ENCODE results near the gene COG4.
A peak's percentile ranks its signal among the peaks of the same experiment; 100 is the strongest.
"Not testable (repeated sequence)": the region's sequence is repeated elsewhere in the genome, so short reads cannot be mapped to it uniquely, and the experiment has no call there.

The COG4 gene

GRCh38 chr16:70523076-70523742 lies at the start of gene COG4:
Gene COG4, minus strand, starts transcription at chr16:70523554. Its CDS starts 11 bp downstream, at chr16:70523543.
- peak; percentile 55 for DNase-seq (ENCODE audit: low read depth, low spot score)

- no peak for DNase-seq (ENCODE audit: low read depth, low spot score)
Measured at GRCh38 chr16:70572926-70573270, 49.5 kb upstream of the COG4 start.

DNA sequence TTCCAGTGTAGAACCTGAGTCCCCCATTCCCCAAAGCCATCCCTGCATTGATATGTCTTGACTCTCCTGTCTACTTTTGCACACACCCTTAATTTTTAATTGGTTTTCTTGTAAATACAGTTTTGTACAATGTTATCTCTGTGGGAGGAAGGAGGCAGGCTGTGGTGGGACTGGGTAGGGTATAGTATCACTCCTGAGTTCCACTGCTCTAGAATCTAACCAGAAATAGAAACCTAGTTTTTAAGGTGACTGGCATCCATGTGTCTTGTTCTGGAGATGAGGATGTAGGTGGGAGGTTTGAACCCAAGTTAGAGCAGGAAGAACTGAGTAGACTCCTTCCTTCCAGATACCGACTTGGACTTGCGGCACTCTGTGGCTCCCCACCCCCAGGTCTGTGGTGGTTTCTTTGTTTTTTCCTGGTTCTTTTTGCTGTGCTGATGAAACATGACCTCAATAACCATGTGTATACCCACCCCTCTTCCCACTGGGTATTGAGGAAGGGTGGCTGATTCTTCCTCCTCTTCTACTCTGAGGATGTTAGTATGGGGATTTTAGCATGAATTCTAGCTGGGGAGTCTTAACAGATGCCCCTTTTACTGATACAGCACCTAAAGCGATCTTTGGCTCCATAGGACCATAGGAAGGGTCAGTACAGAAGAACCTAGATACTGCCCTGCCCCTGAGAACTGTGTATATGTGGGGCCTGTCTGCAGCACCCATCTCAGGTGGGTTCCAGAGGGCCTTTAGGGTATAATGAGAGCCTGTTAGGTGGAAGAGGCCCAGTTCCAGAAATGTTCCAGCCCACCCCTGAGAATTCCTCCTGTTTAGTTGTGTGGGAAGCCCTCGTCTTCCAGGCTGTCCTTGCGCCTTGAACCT lies 48.9 kb upstream of the COG4 start:
- no peak for DNase-seq (ENCODE audit: low read depth, low spot score)

GRCh38 chr16:70571623-70572022 lies 48.3 kb upstream of the COG4 start:
- DNase-seq (ENCODE audit: low read depth, low spot score): no peak

DNA sequence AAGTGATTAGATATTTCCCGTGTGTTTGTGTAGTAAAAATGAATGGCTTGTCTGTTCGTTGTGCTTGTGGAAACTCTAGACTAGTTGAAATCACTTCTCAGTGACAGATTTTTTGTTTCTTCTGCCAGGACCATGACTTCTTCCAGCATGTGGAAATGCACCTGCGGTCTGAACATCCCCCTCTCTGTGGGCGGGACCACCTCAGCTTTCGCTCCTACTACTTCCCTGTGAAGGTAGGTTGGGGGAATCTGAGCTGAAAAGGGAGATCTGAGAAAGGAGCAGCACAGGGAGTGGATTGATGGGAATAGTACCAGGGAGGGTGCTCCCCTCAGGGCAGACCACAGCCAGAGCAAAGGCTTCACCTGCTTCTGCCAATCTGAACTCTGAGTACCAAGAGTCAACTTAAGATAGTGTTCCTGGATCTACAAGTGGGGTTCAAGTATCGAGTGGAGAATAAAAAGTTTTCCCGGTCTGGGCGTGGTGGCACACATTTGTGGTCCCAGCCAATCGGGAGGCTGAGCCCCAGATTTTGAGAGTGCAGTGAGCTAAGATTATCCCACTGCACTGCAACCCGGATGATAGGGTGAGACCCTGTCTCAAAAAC lies 47.7 kb upstream of the COG4 start:
- DNase-seq (ENCODE audit: low read depth, low spot score): no peak

GRCh38 chr16:70569752-70570151 lies 46.4 kb upstream of the COG4 start:
- no peak for DNase-seq (ENCODE audit: low read depth, low spot score)

- DNase-seq (ENCODE audit: low read depth, low spot score): no peak
Measured at GRCh38 chr16:70568601-70569237, 45.4 kb upstream of the COG4 start.

DNA sequence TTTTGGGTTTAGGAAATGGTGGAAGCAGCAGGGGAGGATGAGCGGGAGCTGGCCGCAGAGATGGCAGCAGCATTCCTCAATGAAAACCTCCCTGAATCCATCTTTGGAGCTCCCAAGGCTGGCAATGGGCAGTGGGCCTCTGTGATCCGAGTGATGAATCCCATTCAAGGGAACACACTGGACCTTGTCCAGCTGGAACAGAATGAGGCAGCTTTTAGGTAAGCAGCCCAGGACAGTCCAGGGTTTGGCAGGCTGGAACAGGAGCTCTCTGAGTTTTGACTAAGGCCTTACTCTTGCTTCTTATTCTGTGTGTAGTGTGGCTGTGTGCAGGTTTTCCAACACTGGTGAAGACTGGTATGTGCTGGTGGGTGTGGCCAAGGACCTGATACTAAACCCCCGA lies 41.7 kb upstream of the COG4 start:
- DNase-seq (ENCODE audit: low read depth, low spot score): no peak

- DNase-seq (ENCODE audit: low read depth, low spot score): no peak
Measured at GRCh38 chr16:70563636-70564035, 40.3 kb upstream of the COG4 start.

GRCh38 chr16:70561623-70562022 lies 38.3 kb upstream of the COG4 start:
- no peak for DNase-seq (ENCODE audit: low read depth, low spot score)

DNA sequence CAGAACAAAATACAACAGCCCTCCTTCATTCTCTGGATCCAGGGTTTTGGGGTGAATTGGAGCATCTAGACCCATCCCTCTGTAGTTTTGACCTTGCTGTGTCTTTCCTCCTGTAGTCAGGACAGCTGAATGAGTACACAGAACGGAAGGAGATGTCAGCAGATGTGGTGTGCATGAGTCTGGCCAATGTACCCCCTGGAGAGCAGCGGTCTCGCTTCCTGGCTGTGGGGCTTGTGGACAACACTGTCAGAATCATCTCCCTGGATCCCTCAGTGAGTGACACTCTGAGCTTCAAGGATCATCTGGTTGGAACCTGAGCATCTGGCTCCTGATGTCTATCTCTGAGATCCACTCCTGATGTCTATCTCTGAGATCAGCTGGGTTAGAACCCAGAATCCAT lies 32.7 kb upstream of the COG4 start:
- no peak for DNase-seq (ENCODE audit: low read depth, low spot score)

DNA sequence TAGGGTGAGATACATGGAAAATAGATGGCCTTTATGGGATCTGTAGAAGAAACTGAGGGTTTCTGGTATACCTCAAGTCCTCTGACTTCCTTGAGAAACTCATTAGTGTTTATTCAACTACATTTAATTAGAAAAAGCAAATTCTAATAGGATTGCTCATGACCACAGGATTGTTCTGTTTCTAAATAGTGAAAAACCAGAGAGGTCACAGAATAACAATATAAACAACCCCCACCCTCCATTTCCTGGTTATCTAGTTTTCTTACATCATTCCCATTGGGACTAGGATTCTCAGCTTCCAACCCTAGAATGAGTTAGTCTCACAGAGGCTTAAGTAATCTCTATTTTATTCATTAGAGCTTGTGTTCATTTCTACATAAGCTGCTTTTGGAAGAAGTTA lies 30.3 kb upstream of the COG4 start:
- DNase-seq (ENCODE audit: low read depth, low spot score): no peak

DNA sequence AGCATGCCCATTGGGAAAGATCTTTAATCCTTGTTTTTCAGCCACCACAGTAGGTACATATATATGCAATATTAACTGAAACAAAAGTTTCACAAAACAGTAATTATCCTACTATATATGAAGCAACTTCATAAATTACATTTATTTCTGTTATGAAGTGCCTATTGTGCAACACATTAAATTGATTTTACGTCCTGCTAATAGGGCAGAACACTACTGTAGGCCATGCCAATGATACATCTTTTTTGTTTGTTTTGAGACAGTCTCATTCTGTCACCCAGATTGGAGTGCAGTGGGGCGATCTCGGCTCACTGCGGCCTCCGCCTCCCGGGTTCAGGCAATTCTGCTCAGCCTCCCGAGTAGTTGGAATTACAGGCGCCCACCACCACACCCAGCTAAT lies 29.3 kb upstream of the COG4 start:
- DNase-seq (ENCODE audit: low read depth, low spot score): no peak

DNA sequence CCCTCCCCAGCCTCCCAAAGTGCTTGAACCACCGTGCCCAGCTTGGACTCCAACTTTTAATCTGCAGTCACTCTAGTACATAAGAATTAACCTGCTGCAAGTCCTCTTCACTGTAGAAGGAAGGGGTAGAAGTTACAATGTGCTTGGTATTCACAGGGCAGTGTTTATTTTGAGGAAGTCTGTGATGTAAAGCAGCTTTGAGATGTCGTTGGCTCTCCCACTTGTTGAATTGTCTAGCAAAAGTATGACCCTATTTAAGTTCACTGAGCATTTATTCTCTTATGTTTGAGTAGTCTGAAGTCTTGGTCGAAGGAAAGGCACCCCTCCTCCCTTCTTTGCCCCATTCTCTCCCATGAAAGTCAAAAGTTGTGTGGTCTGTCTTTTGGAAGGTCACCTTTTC lies 28.4 kb upstream of the COG4 start:
- no peak for DNase-seq (ENCODE audit: low read depth, low spot score)

- no peak for DNase-seq (ENCODE audit: low read depth, low spot score)
Measured at GRCh38 chr16:70550082-70550481, 26.7 kb upstream of the COG4 start.

GRCh38 chr16:70548936-70549335 lies 25.6 kb upstream of the COG4 start:
- DNase-seq (ENCODE audit: low read depth, low spot score): no peak

- no peak for DNase-seq (ENCODE audit: low read depth, low spot score)
Measured at GRCh38 chr16:70544548-70544947, 21.2 kb upstream of the COG4 start.

- no peak for DNase-seq (ENCODE audit: low read depth, low spot score)
Measured at GRCh38 chr16:70540994-70541393, 17.6 kb upstream of the COG4 start.

- no peak for DNase-seq (ENCODE audit: low read depth, low spot score)
Measured at GRCh38 chr16:70534971-70535370, 11.6 kb upstream of the COG4 start.

- not testable (repeated sequence) for DNase-seq (ENCODE audit: low read depth, low spot score)
Measured at GRCh38 chr16:70529954-70530353, 6.6 kb upstream of the COG4 start.

GRCh38 chr16:70529051-70529777 lies 5.9 kb upstream of the COG4 start:
- no peak for DNase-seq (ENCODE audit: low read depth, low spot score)

Data from smooth muscle cell of the brain vasculature (primary cell).